T-helper 2 cell treated with Interferon-gamma antibody and Interleukin-4, amounts not matched to agents 5 μg/mL and 100 μg/mL, for 36 hours (primary cell): ENCODE results near the gene C1orf210.

ENCODE experiments used
- DNase-seq: peaks from one replicate; pipeline ENCODE4 v3.0.0; 2021; ENCODE audit warnings: low spot score
- H3K27ac Mint-ChIP-seq: one replicate; pipeline ENCODE4 v1.8.0; 2021; ENCODE audit warnings: mild to moderate bottlenecking, mixed read lengths
- H3K27me3 Mint-ChIP-seq: one replicate; pipeline ENCODE4 v1.8.0; 2021; ENCODE audit warnings: low read depth, mixed read lengths
- H3K36me3 Mint-ChIP-seq: one replicate; pipeline ENCODE4 v1.8.0; 2021; ENCODE audit warnings: low read depth, mixed read lengths
- H3K4me1 Mint-ChIP-seq: one replicate; pipeline ENCODE4 v1.8.0; 2021; ENCODE audit warnings: low read depth, mixed read lengths
- H3K4me3 Mint-ChIP-seq: one replicate; pipeline ENCODE4 v1.8.0; 2022; ENCODE audit warnings: mild to moderate bottlenecking, moderate library complexity, mixed read lengths
- H3K9me3 Mint-ChIP-seq: one replicate; pipeline ENCODE4 v1.8.0; 2021; ENCODE audit warnings: mixed read lengths

Gene C1orf210

DNA sequence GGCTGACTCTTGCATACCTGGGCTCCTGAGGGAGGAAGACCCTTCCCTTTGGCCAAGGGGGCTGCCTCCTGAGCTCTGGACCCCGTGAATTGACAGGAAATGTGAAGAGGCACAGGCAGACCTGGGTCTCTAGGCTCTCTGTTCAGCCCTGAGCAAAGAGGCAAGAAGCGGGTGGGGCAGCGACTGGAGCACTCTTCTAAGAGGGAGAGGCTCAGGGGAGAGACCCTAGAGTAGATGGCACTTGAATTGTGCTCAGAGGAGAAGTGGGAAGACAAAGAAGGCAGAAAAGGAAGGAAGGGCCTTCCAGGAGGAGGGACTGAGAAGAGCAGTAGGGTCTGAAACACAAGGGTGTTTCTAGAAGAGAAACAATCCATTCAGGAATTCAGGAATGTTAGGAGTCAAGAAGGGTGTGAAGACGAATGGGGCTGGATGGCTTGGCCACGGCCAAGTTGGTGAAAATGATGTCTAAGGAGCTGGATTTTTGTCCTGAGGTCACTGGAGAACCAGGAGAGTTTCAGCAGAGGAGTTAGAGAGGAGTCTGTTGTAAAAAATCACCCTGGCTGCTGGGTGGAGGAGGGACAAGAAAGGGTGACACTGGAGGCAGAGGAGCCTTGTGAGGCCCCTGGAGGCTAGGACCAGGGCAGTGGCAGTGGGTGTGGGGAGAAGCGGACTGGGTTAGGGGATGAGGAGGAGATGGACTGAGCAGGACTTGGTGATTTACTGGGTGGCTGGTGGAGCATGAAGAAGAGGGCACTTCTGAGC, 20.7 kb upstream of the C1orf210 start:
- Mint-ChIP-seq H3K4me1 (no peaks in the 10 kb centered on the region), H3K9me3 (no peaks in the 10 kb centered on the region), H3K36me3 (no peaks in the 10 kb centered on the region), H3K27me3 (no peaks in the 10 kb centered on the region), H3K4me3 (no peak overlapping the region), H3K27ac (no peak overlapping the region)
- no peak for DNase-seq

DNA sequence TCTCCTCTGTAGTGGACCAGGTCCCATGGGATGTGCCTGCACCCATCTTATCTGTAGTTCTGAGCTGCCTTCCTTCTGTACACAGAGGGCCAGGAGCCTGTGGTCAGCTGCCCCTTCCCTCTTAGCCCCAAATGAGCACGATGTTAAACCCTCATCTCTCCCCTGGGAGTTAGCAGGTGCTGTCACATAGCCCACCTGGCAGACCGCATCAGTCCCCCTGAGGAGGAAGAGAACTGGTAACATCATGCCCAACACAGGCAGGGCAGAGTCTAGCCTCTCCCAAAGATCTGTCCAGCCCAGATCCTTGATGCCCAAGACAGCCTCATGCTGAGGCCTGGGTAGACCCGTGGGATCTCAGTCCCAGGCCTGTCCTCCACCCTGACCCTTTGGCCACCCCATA, 20.1 kb upstream of the C1orf210 start:
- Mint-ChIP-seq H3K36me3 (no peaks in the 10 kb centered on the region), H3K4me1 (no peaks in the 10 kb centered on the region), H3K27ac (no peak overlapping the region), H3K27me3 (no peaks in the 10 kb centered on the region), H3K9me3 (no peaks in the 10 kb centered on the region), H3K4me3 (no peak overlapping the region)
- no peak for DNase-seq

- Mint-ChIP-seq H3K27ac (no peak overlapping the region), H3K4me1 (no peaks in the 10 kb centered on the region), H3K4me3 (no peak overlapping the region), H3K9me3 (no peaks in the 10 kb centered on the region), H3K36me3 (no peaks in the 10 kb centered on the region), H3K27me3 (no peaks in the 10 kb centered on the region)
- no peak for DNase-seq
Observed at GRCh38 chr1:43304771-43305300, 19.5 kb upstream of the C1orf210 start.

GRCh38 chr1:43304314-43304681, 18.9 kb upstream of the C1orf210 start:
- no peak for DNase-seq
- no peaks in the 10 kb centered on the region for H3K4me1 Mint-ChIP-seq
- H3K4me3 Mint-ChIP-seq, result no peak overlapping the region
- no peaks in the 10 kb centered on the region for H3K36me3 Mint-ChIP-seq
- no peaks in the 10 kb centered on the region for H3K9me3 Mint-ChIP-seq
- H3K27me3 Mint-ChIP-seq, result no peaks in the 10 kb centered on the region
- H3K27ac Mint-ChIP-seq, result peak overlapping the region; percentile 13

DNA sequence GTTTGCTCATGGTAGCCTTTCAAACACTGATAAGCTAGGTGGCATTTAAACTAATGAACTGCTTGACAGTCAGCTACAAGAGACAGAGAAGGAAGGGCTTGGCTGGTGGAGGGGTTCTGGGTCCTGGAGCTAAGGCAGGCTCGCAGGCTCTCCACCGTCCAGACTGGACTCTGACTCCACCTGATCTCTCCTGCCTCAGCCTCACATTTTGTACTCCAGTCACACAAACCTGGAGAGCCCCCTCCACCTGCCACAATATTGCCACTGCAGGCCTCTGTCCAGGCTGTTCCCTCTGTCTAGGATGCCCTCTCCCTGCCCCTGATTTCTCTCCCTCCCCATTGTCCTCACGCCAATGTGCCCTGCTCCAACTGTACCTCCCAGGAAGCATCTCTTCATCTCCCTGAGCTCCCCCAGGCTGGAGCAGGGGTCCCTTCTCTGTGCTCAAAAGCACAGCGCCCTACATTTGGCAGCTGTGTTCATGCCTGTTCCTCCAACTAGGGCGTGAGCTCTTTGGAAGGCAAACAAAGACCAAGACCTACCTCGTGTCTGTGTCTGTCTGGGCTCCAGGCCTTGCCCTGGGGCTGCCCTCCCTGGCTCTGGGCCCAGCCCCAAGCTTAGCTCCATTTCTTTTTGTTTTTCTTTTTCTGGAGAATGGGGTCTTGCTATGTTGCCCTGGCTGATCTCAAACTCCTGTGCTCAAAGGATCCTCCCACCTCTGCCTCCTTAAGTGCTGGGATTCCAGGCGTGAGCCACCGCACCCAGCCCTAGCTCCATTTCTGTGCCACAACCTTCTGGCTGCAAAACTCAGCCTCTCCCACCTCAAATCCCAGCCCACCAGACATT, 18.3 kb upstream of the C1orf210 start:
- no peak for DNase-seq
- Mint-ChIP-seq H3K4me3 (no peak overlapping the region), H3K27ac (peak overlapping the region; percentile 13), H3K4me1 (no peaks in the 10 kb centered on the region), H3K27me3 (no peaks in the 10 kb centered on the region), H3K9me3 (no peaks in the 10 kb centered on the region), H3K36me3 (no peaks in the 10 kb centered on the region)

GRCh38 chr1:43302721-43303470, 17.5 kb upstream of the C1orf210 start:
- DNase-seq, result no peak
- no peaks in the 10 kb centered on the region for H3K4me1 Mint-ChIP-seq
- no peak overlapping the region for H3K4me3 Mint-ChIP-seq
- H3K27me3 Mint-ChIP-seq, result no peaks in the 10 kb centered on the region
- H3K27ac Mint-ChIP-seq, result no peak overlapping the region
- no peaks in the 10 kb centered on the region for H3K36me3 Mint-ChIP-seq
- no peaks in the 10 kb centered on the region for H3K9me3 Mint-ChIP-seq

GRCh38 chr1:43302201-43302600, 16.8 kb upstream of the C1orf210 start:
- DNase-seq, result no peak
- Mint-ChIP-seq H3K36me3 (no peaks in the 10 kb centered on the region), H3K27me3 (no peaks in the 10 kb centered on the region), H3K27ac (no peak overlapping the region), H3K4me3 (no peak overlapping the region), H3K9me3 (no peaks in the 10 kb centered on the region), H3K4me1 (no peaks in the 10 kb centered on the region)

GRCh38 chr1:43300378-43301094, 15.2 kb upstream of the C1orf210 start, which contains the start of gene TIE1:
Gene TIE1 (plus strand): TSS chr1:43300982. CDS start chr1:43301072, 90 bp downstream.
- Mint-ChIP-seq H3K4me3 (no peak within 1 kb of the TSS), H3K36me3 (no peaks in the 10 kb centered on the region), H3K9me3 (no peaks in the 10 kb centered on the region), H3K27ac (no peak within 1 kb of the TSS), H3K27me3 (no peaks in the 10 kb centered on the region), H3K4me1 (peaks cover 14% of the 10 kb centered on the region)
- no peak for DNase-seq

GRCh38 chr1:43299101-43299500, 13.7 kb upstream of the C1orf210 start:
- no peak overlapping the region for H3K4me3 Mint-ChIP-seq
- no peaks in the 10 kb centered on the region for H3K27me3 Mint-ChIP-seq
- H3K4me1 Mint-ChIP-seq, result peaks cover 23% of the 10 kb centered on the region
- no peak for DNase-seq
- no peak overlapping the region for H3K27ac Mint-ChIP-seq
- H3K9me3 Mint-ChIP-seq, result no peaks in the 10 kb centered on the region
- H3K36me3 Mint-ChIP-seq, result no peaks in the 10 kb centered on the region

GRCh38 chr1:43298055-43298454, 12.7 kb upstream of the C1orf210 start:
- Mint-ChIP-seq H3K27ac (no peak overlapping the region), H3K36me3 (no peaks in the 10 kb centered on the region), H3K4me3 (no peak overlapping the region), H3K9me3 (no peaks in the 10 kb centered on the region), H3K4me1 (peaks cover 23% of the 10 kb centered on the region), H3K27me3 (no peaks in the 10 kb centered on the region)
- no peak for DNase-seq

GRCh38 chr1:43296207-43296606, 10.8 kb upstream of the C1orf210 start:
- peaks cover 23% of the 10 kb centered on the region for H3K4me1 Mint-ChIP-seq
- no peak for DNase-seq
- peak overlapping the region; percentile 32 for H3K4me3 Mint-ChIP-seq
- peak overlapping the region; percentile 80 for H3K27ac Mint-ChIP-seq
- H3K36me3 Mint-ChIP-seq, result no peaks in the 10 kb centered on the region
- H3K9me3 Mint-ChIP-seq, result no peaks in the 10 kb centered on the region
- H3K27me3 Mint-ChIP-seq, result no peaks in the 10 kb centered on the region

DNA sequence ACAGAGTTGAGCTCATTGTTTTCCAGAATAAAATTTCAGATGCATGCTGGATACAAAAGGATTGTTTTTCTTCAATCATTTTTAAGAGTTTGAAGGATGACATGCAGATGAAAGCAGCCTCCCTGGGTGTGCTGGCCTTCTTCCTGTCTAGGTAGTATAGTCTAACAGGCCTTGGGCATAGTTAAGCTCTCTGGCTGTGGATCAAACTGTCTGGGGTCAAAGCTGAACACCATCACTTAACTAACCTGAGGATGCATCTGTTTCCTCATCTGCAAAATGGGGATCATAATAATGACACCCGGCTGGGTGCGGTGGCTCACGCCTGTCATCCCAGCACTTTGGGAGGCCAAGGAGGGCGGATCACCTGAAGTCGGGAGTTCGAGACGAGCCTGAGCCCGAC, 9.4 kb upstream of the C1orf210 start:
- H3K36me3 Mint-ChIP-seq, result no peaks in the 10 kb centered on the region
- H3K27ac Mint-ChIP-seq, result peak overlapping the region; percentile 75
- no peaks in the 10 kb centered on the region for H3K27me3 Mint-ChIP-seq
- H3K4me3 Mint-ChIP-seq, result no peak overlapping the region
- H3K9me3 Mint-ChIP-seq, result no peaks in the 10 kb centered on the region
- H3K4me1 Mint-ChIP-seq, result peaks cover 23% of the 10 kb centered on the region
- DNase-seq, result no peak
